Fibroblast of lung (primary cell): ENCODE measurements around the gene C5orf24.

Experiments used
- CTCF ChIP-seq, 2 donors: IDR thresholded peaks in 1 of 2; conservative IDR thresholded peaks in 1 of 2; 1 replicate in 1 of 2; 2 replicates in 1 of 2; pipeline ENCODE4 v1.5.1; 2011 to 2012; ENCODE audit warnings: low read length in 2 of 2, control low read depth in 1 of 2, inconsistent platforms in 1 of 2, low read depth in 1 of 2, mild to moderate bottlenecking in 1 of 2
- EZH2 ChIP-seq: IDR thresholded peaks from 2 replicates; pipeline ENCODE4 v1.5.1; 2012; ENCODE audit warnings: low read length, control low read depth, mild to moderate bottlenecking; ENCODE audit errors: missing control alignments

DNA sequence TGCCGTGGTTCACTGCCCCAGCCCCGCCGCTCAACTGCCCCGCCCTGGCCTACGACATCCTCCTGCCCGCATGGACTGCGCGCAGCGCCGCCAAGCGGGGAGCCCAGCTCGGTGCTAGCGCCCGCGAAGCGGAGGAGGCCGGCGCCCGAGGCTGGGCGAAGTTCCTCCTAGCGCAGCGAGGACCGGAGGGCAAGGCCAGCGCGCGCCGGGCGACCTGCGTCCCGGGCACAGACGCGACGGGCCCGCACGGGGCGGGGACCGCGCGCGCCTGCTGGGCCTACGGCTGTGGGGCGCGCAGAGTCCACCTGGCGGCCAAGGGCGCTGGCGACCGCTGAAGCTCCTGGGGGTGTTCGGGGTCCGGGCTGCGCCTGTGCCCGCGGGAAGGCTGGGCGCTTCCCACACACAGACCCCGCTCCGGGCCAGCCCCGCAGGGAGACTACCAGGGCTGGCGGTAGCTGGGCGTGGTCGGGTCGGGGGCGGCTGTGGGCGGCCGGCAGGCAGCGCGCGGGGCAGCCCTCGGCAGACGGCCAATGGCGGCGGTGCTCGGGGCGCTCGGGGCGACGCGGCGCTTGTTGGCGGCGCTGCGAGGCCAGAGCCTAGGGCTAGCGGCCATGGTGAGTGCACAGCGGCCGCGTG, 59.0 kb downstream of the C5orf24 start, which contains the start of gene PCBD2:
- TF ChIP-seq CTCF (conservative IDR thresholded peaks at IDR 0.05 in 1 of 2, IDR thresholded peaks at IDR 0.05 in 1 of 2; ENCODE audit: low read depth in 1 of 2, low read length in 2 of 2) (peak; percentile 60 to 76), EZH2 (no peak)
